Uterus (tissue), 2 donors: Measurements from ENCODE around the gene SLCO3A1.

ENCODE experiments used
- POLR2A ChIP-seq, 2 donors: fragments of 450-650 bp; IDR thresholded peaks; one replicate each; pipeline ENCODE4 v1.6.1; 2016; ENCODE audit warnings: antibody characterized with exemption in 2 of 2, mild to moderate bottlenecking in 1 of 2, moderate library complexity in 1 of 2
- TF ChIP-seq, protein P1 (sequence below), 4 experiments: fragments of 200-600 bp in 2 of 4; fragments of 450-650 bp in 2 of 4; sonication (generic) in 2 of 4; IDR thresholded peaks; one replicate each; pipeline ENCODE4 v1.5.1; 2016 to 2019; ENCODE audit warnings: antibody characterized with exemption in 4 of 4, mild to moderate bottlenecking in 2 of 4, moderate library complexity in 1 of 4

DNA sequence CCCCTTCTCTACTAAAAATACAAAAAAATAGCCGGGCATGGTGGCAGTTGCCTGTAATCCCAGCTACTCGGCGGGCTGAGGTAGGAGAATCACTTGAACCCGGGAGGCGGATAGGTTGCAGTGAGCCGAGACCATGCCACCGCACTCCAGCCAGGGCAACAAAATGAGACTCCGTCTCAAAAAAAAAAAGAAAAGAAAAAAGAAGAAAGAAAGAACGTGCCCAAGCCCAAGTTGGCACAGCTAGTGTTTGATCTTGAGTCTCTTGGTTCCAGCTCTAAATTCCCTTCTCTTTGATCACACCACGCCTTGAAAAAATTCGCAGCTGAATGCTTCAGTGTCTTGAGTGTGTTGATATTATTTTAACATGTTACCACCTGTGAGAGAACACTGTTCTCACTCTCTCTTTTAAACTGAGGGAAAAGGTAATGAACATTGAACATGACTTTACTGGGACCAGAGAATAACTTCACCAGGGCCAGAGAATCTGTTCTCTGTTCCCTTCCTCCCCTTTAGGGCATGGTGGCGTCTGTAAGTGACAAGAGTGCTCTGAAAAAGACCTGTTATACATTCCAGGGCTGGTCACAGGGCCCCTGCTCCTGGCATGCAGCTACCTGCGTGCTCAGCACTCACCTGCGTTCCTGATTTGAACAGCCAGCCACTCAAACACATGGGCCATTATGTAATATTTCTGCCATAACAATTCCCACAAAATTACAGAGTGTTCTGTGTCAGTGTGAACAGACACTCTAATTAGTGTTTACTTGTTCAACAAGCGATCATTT is 19.0 kb downstream of the SLCO3A1 start:
- TF ChIP-seq, protein P1, sequence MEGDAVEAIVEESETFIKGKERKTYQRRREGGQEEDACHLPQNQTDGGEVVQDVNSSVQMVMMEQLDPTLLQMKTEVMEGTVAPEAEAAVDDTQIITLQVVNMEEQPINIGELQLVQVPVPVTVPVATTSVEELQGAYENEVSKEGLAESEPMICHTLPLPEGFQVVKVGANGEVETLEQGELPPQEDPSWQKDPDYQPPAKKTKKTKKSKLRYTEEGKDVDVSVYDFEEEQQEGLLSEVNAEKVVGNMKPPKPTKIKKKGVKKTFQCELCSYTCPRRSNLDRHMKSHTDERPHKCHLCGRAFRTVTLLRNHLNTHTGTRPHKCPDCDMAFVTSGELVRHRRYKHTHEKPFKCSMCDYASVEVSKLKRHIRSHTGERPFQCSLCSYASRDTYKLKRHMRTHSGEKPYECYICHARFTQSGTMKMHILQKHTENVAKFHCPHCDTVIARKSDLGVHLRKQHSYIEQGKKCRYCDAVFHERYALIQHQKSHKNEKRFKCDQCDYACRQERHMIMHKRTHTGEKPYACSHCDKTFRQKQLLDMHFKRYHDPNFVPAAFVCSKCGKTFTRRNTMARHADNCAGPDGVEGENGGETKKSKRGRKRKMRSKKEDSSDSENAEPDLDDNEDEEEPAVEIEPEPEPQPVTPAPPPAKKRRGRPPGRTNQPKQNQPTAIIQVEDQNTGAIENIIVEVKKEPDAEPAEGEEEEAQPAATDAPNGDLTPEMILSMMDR (IDR thresholded peaks at IDR 0.05), result no peak
- no peak for TF ChIP-seq POLR2A (IDR thresholded peaks at IDR 0.05)
